G401 (cell line): ENCODE data around the gene PNMA3. TPM values are rescaled to one million over a fixed set of nuclear protein-coding genes. Genes with fewer than 3 reads are reported as not detected.
"Not testable (repeated sequence)": the region's sequence is repeated elsewhere in the genome, so short reads cannot be mapped to it uniquely, and the experiment has no call there.

Experiments used
- DNase-seq: peaks from one replicate; pipeline ENCODE4 v3.0.0-alpha.2; 2015; ENCODE audit warnings: low spot score
- in situ Hi-C: cut with HindIII; loops from 2 replicates; pipeline ENCODE4 v1.10.0; 2016; ENCODE audit warnings: low sequenced_read_pairs, mixed read lengths
- total RNA-seq: library from RNA; depleted of rRNA; stranded (reverse); fragments of >200 nt; shearing (Covaris generic); gene quantifications from 2 replicates; pipeline ENCODE4 v1.2.3, GENCODE V29; 2014; rRNA removed

The PNMA3 gene
- total RNA-seq, 1 experiment from 2014 or later: not detected

GRCh38 chrX:153071909-153072583, 15.8 kb downstream of the PNMA3 start, which contains the start of gene PNMA6A:
PNMA6A (plus strand) TSS chrX:153072454; CDS start chrX:153073063, 609 bp downstream.
- in situ Hi-C loops, DNase-seq: not testable (repeated sequence)

- DNase-seq, in situ Hi-C loops: not testable (repeated sequence)
Measured at GRCh38 chrX:153073331-153073730, 17.1 kb downstream of the PNMA3 start.

GRCh38 chrX:153074262-153074899, 18.1 kb downstream of the PNMA3 start:
- no peak for DNase-seq
- in situ Hi-C loops: no loop called here

GRCh38 chrX:153074935-153075334, 18.7 kb downstream of the PNMA3 start:
- no peak for DNase-seq
- in situ Hi-C loops: no loop called here

GRCh38 chrX:153075366-153075765, 19.1 kb downstream of the PNMA3 start:
- no peak for DNase-seq
- in situ Hi-C loops: no loop called here

- DNase-seq, in situ Hi-C loops: not testable (repeated sequence)
Measured at GRCh38 chrX:153077437-153078135, 21.3 kb downstream of the PNMA3 start.

- DNase-seq, in situ Hi-C loops: not testable (repeated sequence)
Measured at GRCh38 chrX:153083238-153083923, 27.1 kb downstream of the PNMA3 start.

GRCh38 chrX:153102418-153102817, 46.1 kb downstream of the PNMA3 start:
- no peak for DNase-seq
- in situ Hi-C loops: no loop called here

- in situ Hi-C loops: not testable (repeated sequence)
Measured at GRCh38 chrX:153104959-153105358, 48.7 kb downstream of the PNMA3 start.

GRCh38 chrX:153106092-153106801, 50.0 kb downstream of the PNMA3 start:
- DNase-seq, in situ Hi-C loops: not testable (repeated sequence)

More at GRCh38 chrX:153104959-153105358, 48.7 kb downstream of the PNMA3 start:
- not testable (repeated sequence) for DNase-seq

Other genes with a start within 250 kb of the PNMA3 start
- 54.3 and 74.9 TPM in 2 replicates for gene CETN2, start 225.7 kb upstream of the PNMA3 start, total RNA-seq
- 30.1 and 31.2 TPM in 2 replicates for gene NSDHL, start 225.4 kb upstream of the PNMA3 start, total RNA-seq
- gene ZNF185, start 158.4 kb upstream of the PNMA3 start, total RNA-seq: 0.43 TPM in 1 of 2 replicates, not detected in the other
- not detected in 2 replicates for gene PNMA5, start 62.4 kb upstream of the PNMA3 start, total RNA-seq
- 9.1 and 15.1 TPM in 2 replicates for gene PNMA6A, start 16.0 kb downstream of the PNMA3 start, total RNA-seq
- gene MAGEA1, start 122.8 kb downstream of the PNMA3 start, total RNA-seq: not detected in 2 replicates